Panc1 (cell line): Measurements from ENCODE around the gene TMC8. TPM values are rescaled to one million over a fixed set of nuclear protein-coding genes. Genes with fewer than 3 reads are reported as not detected.

ENCODE experiments used
- ATAC-seq: fragments of 200-7000 bp; cut with Tn5 transposase; 2 replicates; pipeline ENCODE4 v1.9.1; 2020; ENCODE audit warnings: mild to moderate bottlenecking, moderate library complexity
- BruUV-seq: library from RNA; stranded (reverse); fragments of 400-500 nt; replicated peaks from 2 replicates; lab custom pipeline; 2021; lab: Mats Ljungman, UMichigan
- CTCF ChIA-PET: fragments of 300-600 bp; sonication (Branson Sonifier 250); formaldehyde crosslinking; loops from one replicate; lab custom pipeline; 2022; ENCODE audit warnings: antibody characterized with exemption; lab: Charles Lee
- POLR2A ChIA-PET: fragments of 300-600 bp; sonication (Branson Sonifier 250); formaldehyde crosslinking; loops from one replicate; lab custom pipeline; 2022; ENCODE audit warnings: antibody characterized with exemption; lab: Charles Lee
- DNase-seq: peaks from one replicate; pipeline ENCODE4 v3.0.0-alpha.2; 2010; ENCODE audit warnings: low read depth, low spot score
- H3K27ac ChIP-seq: 2 replicates; pipeline ENCODE4 v1.5.1; 2011; ENCODE audit warnings: mild to moderate bottlenecking, low read length, inconsistent platforms
- H3K27me3 ChIP-seq: fragments of 200-500 bp; sonication (Bioruptor generic); 2 replicates; pipeline ENCODE4 v1.6.0; 2014; ENCODE audit warnings: low read length, inconsistent platforms; ENCODE audit not compliant: control insufficient read depth, insufficient read depth
- H3K36me3 ChIP-seq: fragments of 200-500 bp; sonication (Bioruptor generic); 2 replicates; pipeline ENCODE4 v1.5.1; 2014; ENCODE audit warnings: inconsistent platforms, mild to moderate bottlenecking, low read length, moderate library complexity; ENCODE audit not compliant: control insufficient read depth, insufficient read depth
- H3K4me1 ChIP-seq: 2 replicates; pipeline ENCODE4 v1.5.1; 2011; ENCODE audit warnings: inconsistent platforms, mild to moderate bottlenecking, low read length, moderate library complexity; ENCODE audit not compliant: control insufficient read depth, insufficient read depth
- H3K4me3 ChIP-seq, 2 experiments: 2 replicates each; pipeline ENCODE4 v1.5.1; 2011 to 2012; ENCODE audit warnings: low read depth in 2 of 2, low read length in 2 of 2, mild to moderate bottlenecking in 2 of 2, inconsistent platforms in 1 of 2, moderate library complexity in 1 of 2
- H3K9me3 ChIP-seq: fragments of 200-500 bp; sonication (Bioruptor generic); 2 replicates; pipeline ENCODE4 v1.5.1; 2014; ENCODE audit warnings: low read depth, mild to moderate bottlenecking, inconsistent platforms, low read length, moderate library complexity; ENCODE audit not compliant: control insufficient read depth, insufficient read depth
- CTCF ChIP-seq: fragments of 450-650 bp; IDR thresholded peaks from 2 replicates; pipeline ENCODE4 v1.5.1; 2017; ENCODE audit warnings: mild to moderate bottlenecking
- POLR2AphosphoS5 ChIP-seq: IDR thresholded peaks from 2 replicates; pipeline ENCODE4 v1.6.1; 2012; ENCODE audit warnings: mild to moderate bottlenecking, low read depth, low read length, moderate library complexity
- REST ChIP-seq, 2 experiments: IDR thresholded peaks; 2 replicates each; pipeline ENCODE4 v1.6.1; 2011 to 2012; ENCODE audit warnings: low read depth in 2 of 2, control low read depth in 1 of 2, low read length in 1 of 2, mild to moderate bottlenecking in 1 of 2, moderate library complexity in 1 of 2; ENCODE audit not compliant: insufficient read depth in 1 of 2
- SIN3A ChIP-seq: IDR thresholded peaks from 2 replicates; pipeline ENCODE4 v1.6.1; 2012; ENCODE audit warnings: low read depth, mild to moderate bottlenecking, low read length, moderate library complexity, borderline replicate concordance; ENCODE audit not compliant: insufficient read depth
- TCF7L2 ChIP-seq: IDR thresholded peaks from 2 replicates; pipeline ENCODE4 v1.6.1; 2011; ENCODE audit warnings: mild to moderate bottlenecking, low read depth, low read length, inconsistent platforms
- in situ Hi-C: cut with HindIII; loops from 2 replicates; pipeline ENCODE4 v1.10.0; 2016; ENCODE audit warnings: low sequenced_read_pairs, low pct_unique_long_range_greater_than_20kb
- intact Hi-C: fragments of 100-400 bp; cut with micrococcal nuclease; formaldehyde crosslinking; loops from one replicate; pipeline ENCODE4 v1.10.0; 2022; ENCODE audit not compliant: unreplicated experiment
- total RNA-seq: library from RNA; stranded (reverse); gene quantifications from one replicate; pipeline ENCODE4 v1.2.1, GENCODE V29; 2021; ENCODE audit not compliant: unreplicated experiment

TMC8 gene
- total RNA-seq, 1 experiment from 2014 or later = 1.4 TPM

GRCh38 chr17:78183916-78184315 is 53.3 kb downstream of the TMC8 start:
- intact Hi-C loops (no loop called here), in situ Hi-C loops (no loop called here)
- ATAC-seq (no peak), DNase-seq (no peak)
- no peak overlapping the region for H3K4me3 ChIP-seq
- CTCF ChIA-PET = no interaction called here
- H3K36me3 ChIP-seq = peaks cover 3% of the 10 kb centered on the region
- no TSS peak for BruUV-seq
- no peak overlapping the region for H3K27ac ChIP-seq
- H3K9me3 ChIP-seq = no peaks in the 10 kb centered on the region
- H3K4me1 ChIP-seq = peaks cover 26% of the 10 kb centered on the region
- POLR2A ChIA-PET = interaction anchor here (0.6 kb wide), 1 partner anchor 12 kb away, joined by 3 read pairs; no protein-coding TSS in a partner anchor
- TF ChIP-seq CTCF (no peak), REST (IDR thresholded peaks at IDR 0.05; ENCODE audit: insufficient read depth in 1 of 2, low read depth in 2 of 2, low read length in 1 of 2) (no peak), SIN3A (no peak), TCF7L2 (no peak), POLR2AphosphoS5 (no peak)
- no peaks in the 10 kb centered on the region for H3K27me3 ChIP-seq

- POLR2A ChIA-PET = interaction anchor here (0.6 kb wide), 1 partner anchor 11 kb away, joined by 3 read pairs; no protein-coding TSS in a partner anchor
- no peaks in the 10 kb centered on the region for H3K27me3 ChIP-seq
- H3K4me3 ChIP-seq = no peak overlapping the region
- H3K9me3 ChIP-seq = no peaks in the 10 kb centered on the region
- no peak for DNase-seq
- peaks cover 26% of the 10 kb centered on the region for H3K4me1 ChIP-seq
- CTCF ChIA-PET = no interaction called here
- H3K27ac ChIP-seq = no peak overlapping the region
- in situ Hi-C loops (no loop called here), intact Hi-C loops (no loop called here)
- TF ChIP-seq TCF7L2 (no peak), POLR2AphosphoS5 (no peak), REST (IDR thresholded peaks at IDR 0.05; ENCODE audit: insufficient read depth in 1 of 2, low read depth in 2 of 2, low read length in 1 of 2) (no peak), SIN3A (no peak), CTCF (no peak)
- BruUV-seq = no TSS peak
- no peak for ATAC-seq
- peaks cover 3% of the 10 kb centered on the region for H3K36me3 ChIP-seq
These were observed 53.8 kb downstream of the TMC8 start for GRCh38 chr17:78184351-78184750.
